ENCODE measurements around the gene MAP3K4. TPM values are rescaled to one million over a fixed set of nuclear protein-coding genes. Genes with fewer than 3 reads are reported as not detected.

The MAP3K4 gene
- total and polyA plus RNA-seq, 9 donors: 15.6 to 52.3 (median 38.6) TPM

- H3K9me3 ChIP-seq: no peaks in the 10 kb centered on the region
- no peak for DNase-seq
- H3K4me3 ChIP-seq: no peak overlapping the region
- H3K4me1 ChIP-seq (ENCODE audit: insufficient read depth): no peaks in the 10 kb centered on the region
- H3K36me3 ChIP-seq: no peaks in the 10 kb centered on the region
- no peaks in the 10 kb centered on the region for H3K27me3 ChIP-seq
- WGBS, 3 donors: 81 to 86% (median 85%) methylated on average over 3 of the region's 3 CpGs
- H3K27ac ChIP-seq: no peak overlapping the region
- TF ChIP-seq POLR2A (IDR thresholded peaks at IDR 0.05): no peak
- TF ChIP-seq CTCF (IDR thresholded peaks at IDR 0.05): no peak
- no peak for TF ChIP-seq EP300 (IDR thresholded peaks at IDR 0.05)
- intact Hi-C loops (cut with DNase I): no loop called here
Observed at GRCh38 chr6:161068321-161068741, 76.8 kb downstream of the MAP3K4 start.

- Histone ChIP-seq H3K4me3 (no peak overlapping the region), H3K36me3 (no peaks in the 10 kb centered on the region), H3K27me3 (no peaks in the 10 kb centered on the region), H3K4me1 (ENCODE audit: insufficient read depth) (peaks cover 1% of the 10 kb centered on the region), H3K27ac (no peak overlapping the region), H3K9me3 (no peaks in the 10 kb centered on the region)
- TF ChIP-seq POLR2A (IDR thresholded peaks at IDR 0.05) (no peak), EP300 (IDR thresholded peaks at IDR 0.05) (no peak), CTCF (IDR thresholded peaks at IDR 0.05) (no peak)
- intact Hi-C loops (cut with DNase I): no loop called here
- DNase-seq: no peak
- 65 to 70% (median 67%) methylated on average over 5 of the region's 5 CpGs for WGBS, 3 donors
Observed at GRCh38 chr6:161073930-161074329, 82.4 kb downstream of the MAP3K4 start.

- 92 to 94% (median 94%) methylated on average over 5 of the region's 5 CpGs for WGBS, 3 donors
- peaks cover 1% of the 10 kb centered on the region for H3K4me1 ChIP-seq (ENCODE audit: insufficient read depth)
- TF ChIP-seq EP300 (IDR thresholded peaks at IDR 0.05) (no peak), CTCF (IDR thresholded peaks at IDR 0.05) (no peak), POLR2A (IDR thresholded peaks at IDR 0.05) (no peak)
- H3K27me3 ChIP-seq: no peaks in the 10 kb centered on the region
- H3K4me3 ChIP-seq: no peak overlapping the region
- H3K36me3 ChIP-seq: no peaks in the 10 kb centered on the region
- intact Hi-C loops (cut with DNase I): no loop called here
- no peak for DNase-seq
- H3K27ac ChIP-seq: no peak overlapping the region
- no peaks in the 10 kb centered on the region for H3K9me3 ChIP-seq
Observed at GRCh38 chr6:161074496-161075121, 83.0 kb downstream of the MAP3K4 start.

GRCh38 chr6:161076181-161076677 lies 84.7 kb downstream of the MAP3K4 start:
- Histone ChIP-seq H3K36me3 (no peaks in the 10 kb centered on the region), H3K4me1 (ENCODE audit: insufficient read depth) (peaks cover 1% of the 10 kb centered on the region), H3K4me3 (no peak overlapping the region), H3K27me3 (no peaks in the 10 kb centered on the region), H3K9me3 (no peaks in the 10 kb centered on the region), H3K27ac (no peak overlapping the region)
- TF ChIP-seq CTCF (IDR thresholded peaks at IDR 0.05) (no peak), POLR2A (IDR thresholded peaks at IDR 0.05) (no peak), EP300 (IDR thresholded peaks at IDR 0.05) (no peak)
- no peak for DNase-seq
- intact Hi-C loops (cut with DNase I): no loop called here
- WGBS, 3 donors: 59 to 76% (median 68%) methylated on average over 8 of the region's 8 CpGs

Data from ovary (tissue), 9 donors.